ENCODE measurements around the gene RASSF8. TPM values are rescaled to one million over a fixed set of nuclear protein-coding genes. Genes with fewer than 3 reads are reported as not detected.

Gene RASSF8
- total RNA-seq, 4 donors from 2014 or later = 5.4 to 20.7 (median 9.6) TPM

DNA sequence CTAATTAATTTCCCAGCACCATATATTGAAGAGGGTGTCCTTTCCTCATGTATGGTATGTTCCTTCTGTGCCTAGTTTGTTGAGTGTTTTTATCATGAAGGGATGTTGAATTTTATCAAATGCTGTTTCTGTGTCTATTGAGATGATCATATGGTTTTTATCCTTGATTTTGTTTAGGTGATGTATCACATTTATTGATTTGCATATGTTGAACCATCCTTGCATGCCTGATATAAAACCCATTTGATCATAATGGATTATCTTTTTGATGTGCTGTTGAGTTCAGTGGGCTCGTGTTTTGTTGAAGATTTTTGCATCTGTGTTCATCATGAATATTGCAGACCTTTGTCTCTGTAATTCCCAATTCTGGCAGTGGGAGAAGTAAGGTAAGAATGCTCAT lies 44.6 kb downstream of the RASSF8 start:
- intact Hi-C loops (cut with DNase I; ENCODE audit: low total_unique reads) = no loop called here
- H3K4me3 ChIP-seq (ENCODE audit: low read depth, poor library complexity, severe bottlenecking) = no peak overlapping the region
- DNase-seq (ENCODE audit: low spot score in 2 of 2) = no peak
- TF ChIP-seq, protein P1, sequence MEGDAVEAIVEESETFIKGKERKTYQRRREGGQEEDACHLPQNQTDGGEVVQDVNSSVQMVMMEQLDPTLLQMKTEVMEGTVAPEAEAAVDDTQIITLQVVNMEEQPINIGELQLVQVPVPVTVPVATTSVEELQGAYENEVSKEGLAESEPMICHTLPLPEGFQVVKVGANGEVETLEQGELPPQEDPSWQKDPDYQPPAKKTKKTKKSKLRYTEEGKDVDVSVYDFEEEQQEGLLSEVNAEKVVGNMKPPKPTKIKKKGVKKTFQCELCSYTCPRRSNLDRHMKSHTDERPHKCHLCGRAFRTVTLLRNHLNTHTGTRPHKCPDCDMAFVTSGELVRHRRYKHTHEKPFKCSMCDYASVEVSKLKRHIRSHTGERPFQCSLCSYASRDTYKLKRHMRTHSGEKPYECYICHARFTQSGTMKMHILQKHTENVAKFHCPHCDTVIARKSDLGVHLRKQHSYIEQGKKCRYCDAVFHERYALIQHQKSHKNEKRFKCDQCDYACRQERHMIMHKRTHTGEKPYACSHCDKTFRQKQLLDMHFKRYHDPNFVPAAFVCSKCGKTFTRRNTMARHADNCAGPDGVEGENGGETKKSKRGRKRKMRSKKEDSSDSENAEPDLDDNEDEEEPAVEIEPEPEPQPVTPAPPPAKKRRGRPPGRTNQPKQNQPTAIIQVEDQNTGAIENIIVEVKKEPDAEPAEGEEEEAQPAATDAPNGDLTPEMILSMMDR (IDR thresholded peaks at IDR 0.05) = no peak
- no peak for TF ChIP-seq POLR2A (IDR thresholded peaks at IDR 0.05)
- WGBS, 2 donors = 94 to 95% methylated on average over 1 of the region's 1 CpG

DNA sequence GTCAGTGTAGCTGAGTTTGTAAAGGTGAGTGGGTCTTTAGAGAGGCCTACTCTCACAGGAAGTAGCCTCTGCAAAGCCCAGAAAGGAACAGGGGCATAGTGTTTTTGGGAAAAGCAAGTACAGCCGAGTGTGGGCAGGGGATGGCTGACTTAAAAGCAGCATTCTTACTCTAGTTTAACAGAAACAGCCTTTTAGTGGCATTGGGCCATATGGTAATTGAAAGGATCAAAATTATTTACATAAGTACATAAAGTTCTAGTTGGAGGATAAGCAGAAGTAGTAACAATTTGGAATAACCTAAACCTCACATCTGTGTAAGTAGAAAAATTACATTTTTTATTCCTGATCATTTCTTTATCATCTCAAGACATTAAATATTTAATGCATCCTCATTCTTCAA lies 49.1 kb downstream of the RASSF8 start:
- 65 to 75% methylated on average over 1 of the region's 1 CpG for WGBS, 2 donors
- no peak for DNase-seq (ENCODE audit: low spot score in 2 of 2)
- intact Hi-C loops (cut with DNase I; ENCODE audit: low total_unique reads) = no loop called here
- H3K4me3 ChIP-seq (ENCODE audit: low read depth, poor library complexity, severe bottlenecking) = no peak overlapping the region
- no peak for TF ChIP-seq POLR2A (IDR thresholded peaks at IDR 0.05)
- TF ChIP-seq, protein P1 (IDR thresholded peaks at IDR 0.05) = no peak

DNA sequence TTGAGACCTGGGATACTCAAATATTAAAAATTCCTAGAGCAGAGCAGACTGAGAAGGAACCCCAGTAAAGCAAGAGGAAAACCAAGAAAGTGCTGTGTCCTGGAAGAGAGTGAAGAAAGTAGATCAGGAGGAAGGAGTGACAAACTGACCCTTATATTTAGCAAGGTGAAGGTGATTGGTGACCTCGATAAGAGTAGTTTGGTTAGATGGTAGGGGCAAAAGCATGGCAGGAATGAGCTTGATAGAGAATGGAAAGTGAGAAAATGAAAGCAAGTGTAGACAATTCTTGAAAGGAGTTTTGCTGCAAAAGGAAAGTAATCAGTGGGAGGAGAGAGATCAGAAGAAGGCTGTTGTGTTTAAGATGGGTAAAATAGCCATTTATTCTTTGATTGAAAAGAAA lies 51.1 kb downstream of the RASSF8 start:
- H3K4me3 ChIP-seq (ENCODE audit: low read depth, poor library complexity, severe bottlenecking) = no peak overlapping the region
- WGBS, 2 donors = 93 to 94% methylated on average over 1 of the region's 1 CpG
- TF ChIP-seq, protein P1 (IDR thresholded peaks at IDR 0.05) = no peak
- no peak for TF ChIP-seq POLR2A (IDR thresholded peaks at IDR 0.05)
- intact Hi-C loops (cut with DNase I; ENCODE audit: low total_unique reads) = no loop called here
- DNase-seq (ENCODE audit: low spot score in 2 of 2) = no peak

DNA sequence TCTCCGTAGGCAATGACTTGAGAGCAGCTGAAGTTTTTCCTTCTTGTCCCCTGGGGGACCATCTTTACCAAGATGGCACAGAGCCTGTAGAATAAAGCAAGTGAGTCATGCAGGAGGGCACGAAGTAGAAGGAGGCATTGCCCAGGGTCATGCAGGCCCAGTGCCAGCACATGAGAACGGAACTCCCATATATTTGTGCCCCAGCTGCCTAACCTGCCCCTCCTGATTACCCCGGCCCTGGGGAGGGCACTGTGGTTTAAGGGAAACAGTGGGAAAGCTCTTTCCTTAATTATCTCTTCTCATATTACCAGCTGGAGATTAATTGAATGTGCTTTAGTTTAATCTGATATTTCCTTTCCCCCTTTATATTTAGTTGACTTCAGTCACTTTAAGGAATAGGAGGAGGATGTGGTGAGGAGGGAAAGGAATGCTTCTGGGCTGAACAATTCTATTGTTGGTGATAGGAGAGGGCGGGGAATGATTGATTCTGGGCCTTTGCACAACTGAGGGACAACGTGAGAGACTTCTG lies 51.9 kb downstream of the RASSF8 start:
- WGBS, 2 donors = 42 to 49% methylated on average over 6 of the region's 6 CpGs
- intact Hi-C loops (cut with DNase I; ENCODE audit: low total_unique reads) = loop anchor here (10.0 kb wide), 1 partner anchor 426 kb away; no protein-coding TSS in a partner anchor

DNA sequence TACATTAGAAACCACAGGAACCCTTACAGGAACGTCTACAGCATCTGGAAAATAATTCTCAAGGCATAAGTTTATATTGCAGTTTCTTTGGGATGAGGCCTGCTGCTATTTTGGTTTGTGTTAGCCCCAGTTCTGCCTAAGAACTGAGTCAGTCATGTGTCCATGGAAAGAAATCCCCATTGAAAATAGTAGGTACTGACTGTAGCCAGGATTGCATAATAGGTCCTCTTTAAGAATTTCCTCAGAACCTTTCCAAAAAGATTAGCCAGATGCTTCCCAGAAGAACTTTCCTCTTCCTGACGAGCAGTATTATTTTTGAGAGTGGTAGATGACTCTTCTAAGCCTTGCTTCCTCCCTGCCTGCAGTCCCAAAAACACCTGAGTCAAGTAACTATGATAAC lies 52.6 kb downstream of the RASSF8 start:
- intact Hi-C loops (cut with DNase I; ENCODE audit: low total_unique reads) = loop anchor here (10.0 kb wide), 1 partner anchor 426 kb away; no protein-coding TSS in a partner anchor
- no peak overlapping the region for H3K4me3 ChIP-seq (ENCODE audit: low read depth, poor library complexity, severe bottlenecking)
- 37 to 49% methylated on average over 2 of the region's 2 CpGs for WGBS, 2 donors
- no peak for DNase-seq (ENCODE audit: low spot score in 2 of 2)
- no peak for TF ChIP-seq POLR2A (IDR thresholded peaks at IDR 0.05)
- TF ChIP-seq, protein P1 (IDR thresholded peaks at IDR 0.05) = no peak

More for the DNA sequence above, 51.9 kb downstream of the RASSF8 start:
- no peak for TF ChIP-seq POLR2A (IDR thresholded peaks at IDR 0.05)
- TF ChIP-seq, protein P1 (IDR thresholded peaks at IDR 0.05) = no peak
- no peak overlapping the region for H3K4me3 ChIP-seq (ENCODE audit: low read depth, poor library complexity, severe bottlenecking)
- DNase-seq (ENCODE audit: low spot score in 2 of 2) = no peak

DNA sequence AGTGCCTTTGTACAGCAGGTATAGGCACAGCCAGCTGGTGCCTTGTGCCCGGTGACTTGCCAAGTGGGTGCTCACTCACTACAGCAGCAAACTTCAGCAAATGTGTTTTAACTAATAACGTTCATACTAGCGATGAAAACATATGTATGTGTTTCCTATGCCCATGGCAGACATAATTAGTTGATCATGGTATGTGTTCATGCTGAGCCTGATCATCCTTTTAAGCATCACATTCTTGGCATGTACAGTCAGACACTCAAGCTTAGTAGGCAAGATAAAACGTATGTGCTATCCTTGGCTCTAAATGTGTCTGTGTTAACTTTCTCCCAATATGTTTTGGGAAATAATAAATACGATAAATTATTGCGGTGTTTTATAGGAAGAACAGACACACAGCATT lies 55.6 kb downstream of the RASSF8 start:
- intact Hi-C loops (cut with DNase I; ENCODE audit: low total_unique reads) = loop anchor here (10.0 kb wide), 1 partner anchor 429 kb away; no protein-coding TSS in a partner anchor
- H3K4me3 ChIP-seq (ENCODE audit: low read depth, poor library complexity, severe bottlenecking) = no peak overlapping the region
- no peak for DNase-seq (ENCODE audit: low spot score in 2 of 2)
- 71 to 75% methylated on average over 6 of the region's 6 CpGs for WGBS, 2 donors
- no peak for TF ChIP-seq POLR2A (IDR thresholded peaks at IDR 0.05)
